ENCODE data around the gene MAGEA9. TPM values are rescaled to one million over a fixed set of nuclear protein-coding genes. Genes with fewer than 3 reads are reported as not detected.

The MAGEA9 gene
- total RNA-seq = not detected in 2 replicates

GRCh38 chrX:149781727-149782126 lies at the start of gene MAGEA9:
TSS of gene MAGEA9 (plus strand) at chrX:149781930. CDS start at chrX:149786211, 4,281 bp downstream.

GRCh38 chrX:149773768-149774167 lies 8.0 kb upstream of the MAGEA9 start, which contains the start of gene HSFX1:
TSS of gene HSFX1 (plus strand) at chrX:149774068. CDS start at chrX:149774682, 614 bp downstream.

Other genes starting within 250 kb of the MAGEA9 start
- 13.3 and 16.3 TPM in 2 replicates for gene EOLA1, start 240.9 kb upstream of the MAGEA9 start, total RNA-seq
- gene HSFX3, start 232.0 kb upstream of the MAGEA9 start, total RNA-seq = not detected in 2 replicates
- not detected in 2 replicates for gene MAGEA9B, start 194.5 kb upstream of the MAGEA9 start, total RNA-seq
- 0.32 TPM in 1 of 2 replicates, not detected in the other for gene HSFX2, start 186.6 kb upstream of the MAGEA9 start, total RNA-seq
- gene TMEM185A, start 150.1 kb upstream of the MAGEA9 start, total RNA-seq = 11.1 and 14.6 TPM in 2 replicates
- not detected in 2 replicates for gene MAGEA11, start 69.9 kb upstream of the MAGEA9 start, total RNA-seq
- under 0.01 and 0.46 TPM in 2 replicates for gene HSFX1, start 7.9 kb upstream of the MAGEA9 start, total RNA-seq
- gene MAGEA8, start 99.3 kb downstream of the MAGEA9 start, total RNA-seq = not detected in 2 replicates
- not detected in 2 replicates for gene HSFX4, start 147.6 kb downstream of the MAGEA9 start, total RNA-seq
- gene EOLA2, start 156.6 kb downstream of the MAGEA9 start, total RNA-seq = 12.8 and 24.0 TPM in 2 replicates